GM23248 (cell line): ENCODE measurements around the gene ARHGAP8.

Experiments used
- EZH2 ChIP-seq: fragments of 200-600 bp; sonication (generic); IDR thresholded peaks from 2 replicates; pipeline ENCODE4 v1.6.1; 2018; ENCODE audit warnings: antibody characterized with exemption, mild to moderate bottlenecking; ENCODE audit not compliant: insufficient read depth, poor library complexity, severe bottlenecking
- EZH2phosphoT487 ChIP-seq: fragments of 200-600 bp; sonication (generic); IDR thresholded peaks from 2 replicates; pipeline ENCODE4 v1.6.1; 2018; ENCODE audit warnings: antibody characterized with exemption, moderate library complexity, mild to moderate bottlenecking, low read depth; ENCODE audit not compliant: insufficient read depth

GRCh38 chr22:44786610-44787009 lies 34.2 kb downstream of the ARHGAP8 start:
- TF ChIP-seq EZH2 (no peak), EZH2phosphoT487 (no peak)
